ENCODE data around the gene AKR1D1.
"Not testable (repeated sequence)": the region's sequence is repeated elsewhere in the genome, so short reads cannot be mapped to it uniquely, and the experiment has no call there.

AKR1D1 gene

GRCh38 chr7:138074540-138074939 lies 1.7 kb upstream of the AKR1D1 start:
- no peak for DNase-seq

DNA sequence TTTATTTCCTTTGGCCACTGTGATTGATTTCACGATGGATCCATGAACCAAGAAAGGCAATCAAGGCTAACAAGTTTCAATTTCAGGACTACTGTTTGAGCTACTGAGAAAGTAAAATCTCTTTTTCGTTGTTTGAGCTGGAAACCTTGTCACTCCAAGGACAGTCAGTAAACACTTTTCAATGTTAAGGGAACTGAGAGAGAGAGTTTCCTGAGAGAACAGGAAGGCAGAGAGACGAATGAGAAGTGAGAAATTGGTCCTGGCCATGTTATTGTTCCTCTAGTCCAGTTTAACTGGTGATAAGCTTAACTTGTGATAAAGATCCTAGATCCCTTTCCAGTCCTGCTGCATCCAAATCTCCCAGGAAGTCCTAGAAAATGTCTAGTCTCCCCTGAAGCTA lies 909 bp upstream of the AKR1D1 start:
- no peak for DNase-seq

GRCh38 chr7:138075786-138076185 lies 473 bp upstream of the AKR1D1 start:
- DNase-seq, result not testable (repeated sequence)

DNA sequence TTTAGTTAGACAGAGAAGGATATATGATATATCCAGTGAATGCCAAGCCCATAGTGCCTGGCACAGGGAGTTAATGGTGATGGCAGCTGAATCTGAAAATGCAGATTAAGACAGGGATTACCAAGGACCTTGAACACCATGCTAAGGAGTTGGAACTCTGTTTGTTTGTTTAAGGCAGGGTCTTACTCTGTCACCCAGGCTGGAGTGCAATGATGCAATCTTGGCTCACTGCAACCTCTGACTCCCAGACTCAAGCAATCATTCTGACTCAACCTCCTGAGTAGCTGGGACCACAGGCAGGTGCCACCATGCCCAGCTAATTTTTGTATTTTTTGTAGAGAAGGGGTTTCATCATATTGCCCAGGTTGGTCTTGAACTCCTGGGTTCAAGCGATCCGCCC lies 1.6 kb downstream of the AKR1D1 start:
- no peak for DNase-seq

DNA sequence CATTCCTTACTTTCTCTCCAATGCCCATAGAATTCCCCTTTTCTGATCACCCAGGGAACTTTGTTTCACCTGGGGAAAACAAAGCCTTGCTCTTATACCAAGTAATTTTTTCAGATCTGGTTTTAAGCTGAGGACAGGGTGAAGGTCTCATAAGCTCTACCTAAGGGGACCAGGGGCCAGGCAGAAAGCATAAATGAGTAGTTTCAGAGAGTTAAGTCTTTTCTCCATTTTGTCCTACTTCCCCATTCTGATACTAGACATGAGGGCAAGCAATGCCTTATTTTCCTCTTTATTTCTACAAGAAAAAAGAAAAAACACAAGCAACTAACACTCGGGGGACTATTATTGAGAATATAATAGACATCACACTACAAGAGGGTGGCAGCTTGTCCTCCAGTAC lies 2.9 kb downstream of the AKR1D1 start:
- DNase-seq, result no peak

- DNase-seq, result no peak
These were observed 5.6 kb downstream of the AKR1D1 start for GRCh38 chr7:138081868-138082267.

DNA sequence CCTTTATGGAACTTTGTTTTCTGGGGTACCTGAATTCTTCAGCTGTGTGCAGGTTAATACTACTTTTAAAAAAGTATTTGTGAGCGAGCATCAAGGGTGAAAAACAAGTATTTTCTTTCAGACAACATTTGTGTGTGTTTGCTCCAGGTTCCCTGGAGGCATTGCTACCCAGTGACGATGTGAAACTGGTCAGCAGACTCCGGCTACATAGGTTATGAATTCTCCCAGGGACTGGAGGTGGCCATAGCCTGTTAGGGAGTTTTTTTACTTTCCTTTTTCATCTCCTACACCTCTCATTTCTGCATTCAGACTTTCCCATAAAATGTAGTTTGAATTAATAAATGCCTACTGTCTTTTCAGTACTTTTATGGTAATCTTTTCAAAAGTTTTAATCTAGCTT lies 7.6 kb downstream of the AKR1D1 start:
- no peak for DNase-seq

DNA sequence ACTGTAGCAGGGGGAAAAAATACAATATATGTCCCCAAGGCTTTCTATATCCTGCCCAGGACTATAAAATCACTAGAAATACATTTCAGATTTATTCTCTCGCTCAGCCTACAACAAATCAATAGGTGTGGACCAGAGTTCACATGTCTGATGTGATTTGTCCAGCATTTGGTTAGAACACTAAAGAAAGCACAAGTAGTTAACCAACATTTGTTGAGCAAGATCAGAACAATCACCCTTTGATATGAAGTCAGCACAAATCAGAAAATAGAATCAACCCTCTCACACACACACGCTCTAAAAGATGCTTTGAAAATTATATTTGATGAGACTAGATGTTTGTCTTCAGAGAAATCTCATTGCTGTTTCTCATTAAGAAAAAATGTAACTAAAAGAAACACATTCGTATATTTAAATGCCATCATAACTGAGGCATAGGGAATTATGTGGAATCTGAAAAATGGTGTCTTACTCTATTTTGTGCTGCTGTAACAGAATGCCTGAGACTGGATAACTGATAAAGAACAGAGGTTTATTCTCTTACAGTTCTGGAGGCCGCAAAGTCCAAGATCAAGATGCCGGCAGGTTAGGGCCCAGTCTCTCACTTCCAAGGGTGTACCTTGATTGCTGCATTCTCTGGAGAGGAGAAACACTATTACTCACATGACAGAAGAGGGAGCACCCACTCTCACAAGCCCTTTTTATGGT lies 10.5 kb downstream of the AKR1D1 start:
- DNase-seq, result no peak

GRCh38 chr7:138089080-138089901 lies 13.0 kb downstream of the AKR1D1 start:
- no peak for DNase-seq

GRCh38 chr7:138091032-138091431 lies 14.8 kb downstream of the AKR1D1 start:
- no peak for DNase-seq

- not testable (repeated sequence) for DNase-seq
These were observed 15.6 kb downstream of the AKR1D1 start for GRCh38 chr7:138091840-138092239.

DNA sequence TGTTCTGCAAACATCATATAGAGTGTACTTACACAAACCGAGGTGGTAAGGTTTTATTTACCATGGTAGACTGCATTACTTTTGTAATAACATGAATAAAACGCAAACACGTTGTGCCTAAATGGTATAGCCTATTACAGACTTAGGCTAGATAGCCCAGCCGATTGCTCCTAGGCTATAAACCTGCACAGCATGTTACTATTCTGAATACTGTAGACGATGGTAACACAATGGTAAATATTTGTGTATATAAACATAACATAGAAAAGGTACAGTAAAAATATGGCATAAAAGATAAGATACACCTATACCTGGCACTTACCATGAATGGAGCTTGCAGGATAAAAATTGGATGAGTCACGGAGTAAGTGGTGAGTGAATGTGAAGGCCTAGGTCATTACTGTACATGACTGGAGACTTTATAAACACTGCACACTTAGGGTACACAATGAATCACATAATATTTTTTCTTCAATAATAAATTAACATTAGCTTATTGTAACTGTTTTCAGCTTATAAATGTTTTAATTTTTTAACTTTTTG lies 16.3 kb downstream of the AKR1D1 start:
- no peak for DNase-seq

DNA sequence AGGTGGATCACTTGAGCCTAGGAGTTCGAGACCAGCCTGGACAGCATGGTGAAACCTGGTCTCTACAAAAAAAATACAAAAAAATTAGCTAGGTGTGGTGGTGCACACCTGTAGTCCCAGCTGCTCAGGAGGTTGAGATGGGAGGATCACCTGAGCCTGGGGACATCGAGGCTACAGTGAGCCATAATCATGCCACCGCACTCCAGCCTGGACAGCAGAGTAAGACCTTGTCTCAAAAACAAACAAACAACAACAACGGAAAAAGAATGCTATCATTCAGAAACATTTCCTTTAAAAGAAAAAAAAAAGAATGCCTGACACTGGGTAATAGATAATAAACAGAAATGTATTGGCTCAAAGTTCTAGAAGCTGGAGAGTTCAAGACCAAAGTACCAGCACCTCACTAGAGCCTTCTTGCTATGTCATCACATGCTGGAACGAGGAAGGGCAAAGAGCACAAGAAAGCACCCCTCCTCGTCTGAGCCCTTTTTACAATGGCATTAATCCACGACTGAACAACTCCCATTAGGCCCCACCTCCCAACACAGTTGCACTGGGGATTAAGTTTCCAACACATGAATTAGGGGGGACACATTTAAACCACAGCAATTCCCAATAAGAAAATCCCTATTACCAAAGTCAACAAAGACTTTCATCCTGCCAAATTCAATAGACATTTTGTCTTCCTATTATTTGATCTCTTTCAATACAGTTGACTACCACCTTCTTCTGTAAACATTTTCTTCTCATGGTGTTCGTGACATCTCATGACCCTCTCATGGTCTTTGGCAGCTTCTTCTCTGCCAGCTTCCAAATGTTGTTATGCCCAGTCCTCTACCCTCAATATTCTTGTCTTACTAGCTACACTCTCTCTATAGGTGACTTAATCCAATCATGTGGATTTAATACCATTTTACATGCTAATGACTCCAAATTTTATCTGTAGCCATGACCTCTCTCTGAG lies 20.0 kb downstream of the AKR1D1 start:
- no peak for DNase-seq

- DNase-seq, result no peak
These were observed 20.9 kb downstream of the AKR1D1 start for GRCh38 chr7:138097064-138097741.

DNA sequence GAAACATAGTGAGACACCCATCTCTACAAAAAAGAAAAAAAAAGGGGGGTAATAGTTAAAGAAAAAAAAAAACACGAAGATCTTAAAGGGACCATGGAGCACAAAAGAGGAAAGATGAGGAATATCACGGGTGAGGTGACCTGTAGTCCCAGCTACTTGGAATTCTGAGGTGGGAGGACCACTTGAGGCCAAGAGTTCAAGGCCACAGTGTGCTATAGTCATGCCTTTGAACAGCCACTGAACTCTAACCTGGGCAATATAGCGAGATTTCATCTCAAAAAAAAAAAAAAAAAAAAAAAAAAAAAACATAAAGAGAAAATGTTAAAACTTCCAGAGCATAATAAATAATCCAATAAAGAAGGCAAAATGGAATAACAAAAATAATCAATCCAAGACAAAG lies 23.6 kb downstream of the AKR1D1 start:
- no peak for DNase-seq

DNA sequence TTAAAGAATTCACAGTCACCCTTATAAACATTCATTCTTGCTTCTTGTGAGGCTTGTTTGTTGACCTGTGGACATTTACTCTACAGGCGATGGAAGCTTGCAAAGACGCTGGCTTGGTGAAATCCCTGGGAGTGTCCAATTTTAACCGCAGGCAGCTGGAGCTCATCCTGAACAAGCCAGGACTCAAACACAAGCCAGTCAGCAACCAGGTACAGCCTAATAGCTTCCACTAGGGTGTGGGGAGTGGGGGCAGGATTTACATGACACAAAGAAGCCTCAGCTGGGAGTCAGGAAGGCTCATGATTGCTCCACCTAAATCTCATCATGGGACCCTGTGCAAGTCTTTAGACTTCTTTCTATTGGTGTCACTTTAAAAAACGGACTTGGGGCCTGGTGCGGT lies 29.0 kb downstream of the AKR1D1 start:
- DNase-seq, result no peak

DNA sequence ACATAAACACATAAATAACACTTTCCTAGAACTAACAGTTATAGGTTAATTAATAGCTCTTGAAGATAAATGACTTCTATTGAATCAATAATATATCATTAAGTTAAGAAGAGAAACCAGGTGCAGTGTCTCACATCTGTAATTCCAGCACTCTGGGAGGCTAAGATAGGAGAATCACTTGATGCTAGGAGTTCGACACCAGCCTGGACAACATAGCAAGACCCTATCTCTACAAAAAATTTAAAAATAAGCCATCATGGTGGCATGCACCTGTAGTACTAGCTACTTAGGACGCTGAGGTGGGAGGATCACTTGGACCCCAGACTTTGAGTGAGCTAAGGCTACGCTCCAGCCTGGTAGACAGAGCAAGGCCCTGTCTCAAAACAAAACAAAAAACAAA lies 38.8 kb downstream of the AKR1D1 start:
- no peak for DNase-seq

GRCh38 chr7:138116141-138116540 lies 39.9 kb downstream of the AKR1D1 start:
- no peak for DNase-seq

- DNase-seq, result no peak
These were observed 40.6 kb downstream of the AKR1D1 start for GRCh38 chr7:138116892-138117291.

- DNase-seq, result no peak
These were observed 44.0 kb downstream of the AKR1D1 start for GRCh38 chr7:138120140-138120827.

- DNase-seq, result no peak
These were observed 45.9 kb downstream of the AKR1D1 start for GRCh38 chr7:138122162-138122561.

- DNase-seq, result no peak
These were observed 48.9 kb downstream of the AKR1D1 start for GRCh38 chr7:138125119-138125518.

Data from right forelimb (tissue), 1 donor.